H1 (cell line): ENCODE data around the gene SLC1A2. TPM values are rescaled to one million over a fixed set of nuclear protein-coding genes. Genes with fewer than 3 reads are reported as not detected.

Experiments
- CREB1 ChIP-seq: IDR thresholded peaks from 2 replicates; pipeline ENCODE4 v1.6.1; 2012; ENCODE audit warnings: inconsistent platforms
- HDAC2 ChIP-seq, 2 experiments: fragments of 300-600 bp in 1 of 2; sonication (generic) in 1 of 2; IDR thresholded peaks; 2 replicates each; pipeline ENCODE4 v1.6.1; 2011 to 2012; ENCODE audit warnings: low read depth in 2 of 2, low read length in 2 of 2, mild to moderate bottlenecking in 2 of 2, moderate library complexity in 2 of 2, borderline replicate concordance in 1 of 2, inconsistent platforms in 1 of 2
- KDM4A ChIP-seq: IDR thresholded peaks from one replicate; pipeline ENCODE4 v1.7.1; 2012; ENCODE audit warnings: low read depth, mild to moderate bottlenecking, moderate library complexity, low read length, inconsistent platforms; ENCODE audit not compliant: severe bottlenecking
- MAFK ChIP-seq: IDR thresholded peaks from 2 replicates; pipeline ENCODE4 v1.6.1; 2012; ENCODE audit warnings: low read depth, mild to moderate bottlenecking, improper control_type of control experiment, low read length
- NRF1 ChIP-seq: IDR thresholded peaks from 2 replicates; pipeline ENCODE4 v1.6.1; 2011; ENCODE audit warnings: mild to moderate bottlenecking, low read depth, low read length, improper control_type of control experiment
- POU5F1 ChIP-seq: IDR thresholded peaks from 2 replicates; pipeline ENCODE4 v1.6.1; 2011; ENCODE audit warnings: low read depth, mild to moderate bottlenecking, low read length, moderate library complexity
- RAD21 ChIP-seq, 2 experiments: IDR thresholded peaks in 1 of 2; conservative IDR thresholded peaks in 1 of 2; 2 replicates each; pipeline ENCODE4 v1.6.1; 2011; ENCODE audit warnings: low read depth in 2 of 2, low read length in 2 of 2, improper control_type of control experiment in 1 of 2, inconsistent platforms in 1 of 2, mild to moderate bottlenecking in 1 of 2, moderate library complexity in 1 of 2
- polyA plus RNA-seq, 7 experiments: library from polyadenylated mRNA; depleted of rRNA in 3 of 7; stranded (reverse) in 5 of 7; unstranded in 2 of 7; fragments of >200 nt in 5 of 7; fragments of 200-250 nt in 2 of 7; gene quantifications; 1 replicate in 5 of 7; 2 replicates in 1 of 7; 4 replicates in 1 of 7; pipeline versions ENCODE4 v1.2.1 to v1.2.3, GENCODE V29; 2011 to 2013; ENCODE audit warnings: missing spikeins in 2 of 7, mixed read lengths in 2 of 7
- total RNA-seq: library from RNA; stranded (reverse); fragmentation: NEBNext Ultra II Directional; extraction: Animal tissue kit (Norgen Biotek cat#: 25700); gene quantifications from 2 replicates; pipeline ENCODE4 v1.2.1, GENCODE V29; 2021

The SLC1A2 gene
- total and polyA plus RNA-seq, 2 of the 8 experiments (the other 6 are each of a cell fraction or from before 2014, with no cell fraction given), result 0.57 to 1.2 TPM

GRCh38 chr11:35394941-35395340 lies 24.4 kb downstream of the SLC1A2 start (continued):
- TF ChIP-seq HDAC2 (IDR thresholded peaks at IDR 0.05; ENCODE audit: borderline replicate concordance in 1 of 2, low read depth in 2 of 2, low read length in 2 of 2), result no peak
- no peak for TF ChIP-seq POU5F1
- TF ChIP-seq RAD21 (IDR thresholded peaks at IDR 0.05 in 1 of 2, conservative IDR thresholded peaks at IDR 0.05 in 1 of 2; ENCODE audit: low read depth in 2 of 2, low read length in 2 of 2), result no peak
- TF ChIP-seq CREB1, result no peak
- TF ChIP-seq NRF1, result no peak
- no peak for TF ChIP-seq MAFK
- no peak for TF ChIP-seq KDM4A
- TF ChIP-seq, all 59 proteins: peak for 0
